Thymus (tissue), 11 donors: Measurements from ENCODE around the gene UBR3. TPM values are rescaled to one million over a fixed set of nuclear protein-coding genes. Genes with fewer than 3 reads are reported as not detected.
"Not testable (repeated sequence)": the region's sequence is repeated elsewhere in the genome, so short reads cannot be mapped to it uniquely, and the experiment has no call there.

Source experiments
- DNase-seq, 9 donors: peaks; one replicate each; pipeline ENCODE4 v3.0.0-alpha.2; 2013; ENCODE audit warnings: low spot score in 9 of 9, low read depth in 6 of 9, missing footprints in 1 of 9
- H3K27ac ChIP-seq, 2 donors: one replicate each; pipeline ENCODE4 v1.5.1; 2013; ENCODE audit warnings: control low read depth in 1 of 2, low read depth in 1 of 2, low read length in 1 of 2, mild to moderate bottlenecking in 1 of 2, moderate library complexity in 1 of 2
- H3K27me3 ChIP-seq, 2 donors: one replicate each; pipeline ENCODE4 v1.5.1; 2013; ENCODE audit warnings: low read length in 1 of 2; ENCODE audit not compliant: control insufficient read depth in 2 of 2, insufficient read depth in 1 of 2
- H3K36me3 ChIP-seq, 2 donors: one replicate each; pipeline ENCODE4 v1.5.1; 2013; ENCODE audit warnings: low read length in 1 of 2, mild to moderate bottlenecking in 1 of 2, moderate library complexity in 1 of 2; ENCODE audit not compliant: control insufficient read depth in 2 of 2, insufficient read depth in 2 of 2
- H3K4me1 ChIP-seq, 2 donors: one replicate each; pipeline ENCODE4 v1.5.1; 2013; ENCODE audit warnings: low read length in 2 of 2; ENCODE audit not compliant: control insufficient read depth in 2 of 2, insufficient read depth in 2 of 2
- H3K4me3 ChIP-seq, 2 donors: one replicate each; pipeline ENCODE4 v1.5.1; 2013; ENCODE audit warnings: low read length in 2 of 2, control low read depth in 1 of 2, mild to moderate bottlenecking in 1 of 2
- H3K9me3 ChIP-seq, 2 donors: one replicate each; pipeline ENCODE4 v1.5.1; 2013; ENCODE audit warnings: low read length in 1 of 2, mild to moderate bottlenecking in 1 of 2; ENCODE audit not compliant: control insufficient read depth in 2 of 2, insufficient read depth in 1 of 2
- WGBS: extraction: QIAGEN DNeasy Blood & Tissue Kit; methylation state at CpG from one replicate; pipeline ENCODE4 v1.1.7; 2013; 5-methylcytosine and 5-hydroxymethylcytosine counted together
- polyA plus RNA-seq: library from polyadenylated mRNA; stranded (reverse); fragments of 200-250 nt; gene quantifications from one replicate; pipeline ENCODE4 v1.2.3, GENCODE V29; 2013
- total RNA-seq: library from RNA; stranded (reverse); fragments of 120-200 nt; gene quantifications from one replicate; pipeline ENCODE4 v1.2.4, GENCODE V29; 2013
- donor health status: healthy.

Gene UBR3
- total and polyA plus RNA-seq, 2 donors, result 14.1 to 20.1 TPM

- not testable (repeated sequence) for H3K27ac ChIP-seq, H3K27me3 ChIP-seq, H3K36me3 ChIP-seq, H3K9me3 ChIP-seq, DNase-seq, H3K4me3 ChIP-seq, H3K4me1 ChIP-seq
- WGBS, result 99% methylated on average over 5 of the region's 5 CpGs
Measured at GRCh38 chr2:169936652-169937051, 109.4 kb downstream of the UBR3 start.

GRCh38 chr2:169945515-169945914 lies 118.3 kb downstream of the UBR3 start:
- Histone ChIP-seq H3K9me3 (no peaks in the 10 kb centered on the region), H3K4me3 (no peak overlapping the region), H3K4me1 (no peaks in the 10 kb centered on the region), H3K27ac (no peak overlapping the region), H3K27me3 (no peaks in the 10 kb centered on the region), H3K36me3 (peaks cover 0 to 15% of the 10 kb centered on the region in 2 donors)
- no peak for DNase-seq
- 98% methylated on average over 1 of the region's 1 CpG for WGBS

- Histone ChIP-seq H3K9me3 (no peaks in the 10 kb centered on the region), H3K4me3 (no peak overlapping the region), H3K36me3 (peaks cover 0 to 15% of the 10 kb centered on the region in 2 donors), H3K4me1 (no peaks in the 10 kb centered on the region), H3K27ac (no peak overlapping the region), H3K27me3 (no peaks in the 10 kb centered on the region)
- WGBS, result 98% methylated on average over 2 of the region's 2 CpGs
- DNase-seq, result no peak
Measured at GRCh38 chr2:169946092-169946491, 118.8 kb downstream of the UBR3 start.

- Histone ChIP-seq H3K4me3 (no peak overlapping the region), H3K4me1 (no peaks in the 10 kb centered on the region), H3K27ac (no peak overlapping the region), H3K36me3 (peaks cover 0 to 15% of the 10 kb centered on the region in 2 donors), H3K27me3 (no peaks in the 10 kb centered on the region), H3K9me3 (no peaks in the 10 kb centered on the region)
- 98% methylated on average over 1 of the region's 1 CpG for WGBS
- no peak for DNase-seq
Measured at GRCh38 chr2:169946546-169946945, 119.3 kb downstream of the UBR3 start.

GRCh38 chr2:169955940-169956339 lies 128.7 kb downstream of the UBR3 start:
- no peaks in the 10 kb centered on the region for H3K9me3 ChIP-seq
- no peak overlapping the region for H3K4me3 ChIP-seq
- H3K36me3 ChIP-seq, result peaks cover 0 to 10% of the 10 kb centered on the region in 2 donors
- H3K27me3 ChIP-seq, result no peaks in the 10 kb centered on the region
- H3K27ac ChIP-seq, result no peak overlapping the region
- no peaks in the 10 kb centered on the region for H3K4me1 ChIP-seq
- no peak for DNase-seq

- not testable (repeated sequence) for H3K27ac ChIP-seq, H3K4me3 ChIP-seq, H3K27me3 ChIP-seq, DNase-seq, H3K4me1 ChIP-seq, H3K9me3 ChIP-seq
- H3K36me3 ChIP-seq, result peaks cover 3 to 12% of the 10 kb centered on the region in 2 donors
- WGBS, result 98% methylated on average over 5 of the region's 5 CpGs
Measured at GRCh38 chr2:169957219-169957618, 130.0 kb downstream of the UBR3 start.

- no peak for DNase-seq
- Histone ChIP-seq H3K4me3 (no peak overlapping the region), H3K27me3 (no peaks in the 10 kb centered on the region), H3K4me1 (no peaks in the 10 kb centered on the region), H3K36me3 (peaks cover 3 to 23% of the 10 kb centered on the region in 2 donors), H3K27ac (no peak overlapping the region), H3K9me3 (no peaks in the 10 kb centered on the region)
- 97% methylated on average over 4 of the region's 4 CpGs for WGBS
Measured at GRCh38 chr2:169961911-169962310, 134.7 kb downstream of the UBR3 start.

- Histone ChIP-seq H3K27ac (no peak overlapping the region), H3K9me3 (no peaks in the 10 kb centered on the region), H3K27me3 (no peaks in the 10 kb centered on the region), H3K4me1 (no peaks in the 10 kb centered on the region), H3K4me3 (no peak overlapping the region), H3K36me3 (peaks cover 3 to 26% of the 10 kb centered on the region in 2 donors)
- no peak for DNase-seq
Measured at GRCh38 chr2:169963786-169964185, 136.5 kb downstream of the UBR3 start.

GRCh38 chr2:169964740-169965139 lies 137.5 kb downstream of the UBR3 start:
- Histone ChIP-seq H3K9me3 (no peaks in the 10 kb centered on the region), H3K36me3 (peaks cover 3 to 19% of the 10 kb centered on the region in 2 donors), H3K27ac (no peak overlapping the region), H3K27me3 (no peaks in the 10 kb centered on the region), H3K4me1 (no peaks in the 10 kb centered on the region), H3K4me3 (no peak overlapping the region)
- 96% methylated on average over 2 of the region's 2 CpGs for WGBS
- DNase-seq, result no peak

- no peaks in the 10 kb centered on the region for H3K9me3 ChIP-seq
- no peak overlapping the region for H3K4me3 ChIP-seq
- no peaks in the 10 kb centered on the region for H3K27me3 ChIP-seq
- no peak for DNase-seq
- over 99% methylated on average over 2 of the region's 2 CpGs for WGBS
- H3K36me3 ChIP-seq, result peaks cover 3 to 20% of the 10 kb centered on the region in 2 donors
- no peaks in the 10 kb centered on the region for H3K4me1 ChIP-seq
- H3K27ac ChIP-seq, result no peak overlapping the region
Measured at GRCh38 chr2:169965495-169965894, 138.2 kb downstream of the UBR3 start.
